NCI-H1436 (cell line): ENCODE data around the gene KRTAP2-1.
"Not testable (repeated sequence)": the region's sequence is repeated elsewhere in the genome, so short reads cannot be mapped to it uniquely, and the experiment has no call there.

Source experiments
- DNase-seq: peaks from one replicate; lab custom pipeline; 2025; lab: John Stamatoyannopoulos, UW

Gene KRTAP2-1

GRCh38 chr17:41057547-41057946, 10.4 kb upstream of the KRTAP2-1 start:
- no peak for DNase-seq

GRCh38 chr17:41055130-41055529, 8.0 kb upstream of the KRTAP2-1 start, which contains the start of gene KRTAP2-2:
KRTAP2-2 (minus strand) TSS chr17:41055230; CDS start chr17:41055211, 19 bp downstream.
- DNase-seq = not testable (repeated sequence)

GRCh38 chr17:41054556-41054955, 7.4 kb upstream of the KRTAP2-1 start:
- DNase-seq = not testable (repeated sequence)

- no peak for DNase-seq
Measured at GRCh38 chr17:41054025-41054424, 6.9 kb upstream of the KRTAP2-1 start.

GRCh38 chr17:41052566-41052965, 5.5 kb upstream of the KRTAP2-1 start:
- no peak for DNase-seq

GRCh38 chr17:41049110-41049509, 2.0 kb upstream of the KRTAP2-1 start:
- no peak for DNase-seq

- DNase-seq = no peak
Measured at GRCh38 chr17:41048441-41048840, 1.3 kb upstream of the KRTAP2-1 start.

- no peak for DNase-seq
Measured at GRCh38 chr17:41042953-41043352, 4.2 kb downstream of the KRTAP2-1 start.

GRCh38 chr17:41040783-41041571, 6.1 kb downstream of the KRTAP2-1 start, which contains the start of gene KRTAP1-1:
KRTAP1-1 (minus strand) TSS chr17:41041450; CDS start chr17:41041397, 53 bp downstream.
- DNase-seq = not testable (repeated sequence)

GRCh38 chr17:41037853-41038350, 9.2 kb downstream of the KRTAP2-1 start:
- DNase-seq = no peak

GRCh38 chr17:41034346-41034935, 12.7 kb downstream of the KRTAP2-1 start, which contains the start of gene KRTAP1-3:
KRTAP1-3 (minus strand) TSS chr17:41034874; CDS start chr17:41034821, 53 bp downstream.
- not testable (repeated sequence) for DNase-seq

- no peak for DNase-seq
Measured at GRCh38 chr17:41029633-41030245, 17.4 kb downstream of the KRTAP2-1 start, which contains the start of gene KRTAP1-4. KRTAP1-4 (minus strand) TSS chr17:41030195; CDS start chr17:41030078, 117 bp downstream.

GRCh38 chr17:41026715-41027471, 20.2 kb downstream of the KRTAP2-1 start, which contains the start of gene KRTAP1-5:
KRTAP1-5 (minus strand) TSS chr17:41027208; CDS start chr17:41027155, 53 bp downstream.
- no peak for DNase-seq

- no peak for DNase-seq
Measured at GRCh38 chr17:41024697-41025096, 22.4 kb downstream of the KRTAP2-1 start.

GRCh38 chr17:41020336-41020735, 26.8 kb downstream of the KRTAP2-1 start:
- DNase-seq = no peak

GRCh38 chr17:41019415-41019814, 27.7 kb downstream of the KRTAP2-1 start:
- no peak for DNase-seq

GRCh38 chr17:41018541-41018940, 28.6 kb downstream of the KRTAP2-1 start:
- DNase-seq = no peak

- no peak for DNase-seq
Measured at GRCh38 chr17:41016578-41017215, 30.4 kb downstream of the KRTAP2-1 start.

- DNase-seq = no peak
Measured at GRCh38 chr17:41015454-41015853, 31.7 kb downstream of the KRTAP2-1 start.

- DNase-seq = peak; percentile 68
Measured at GRCh38 chr17:41013606-41014005, 33.5 kb downstream of the KRTAP2-1 start.

GRCh38 chr17:41013181-41013580, 33.9 kb downstream of the KRTAP2-1 start:
- no peak for DNase-seq
